HUDEP-2 (cell line): ENCODE measurements around the gene BLM.

ENCODE experiments used
- DNase-seq, 76 experiments: peaks; one replicate each; lab custom pipeline; 2025; ENCODE audit not compliant: unreplicated experiment in 76 of 76; lab: John Stamatoyannopoulos, UW

The BLM gene

DNA sequence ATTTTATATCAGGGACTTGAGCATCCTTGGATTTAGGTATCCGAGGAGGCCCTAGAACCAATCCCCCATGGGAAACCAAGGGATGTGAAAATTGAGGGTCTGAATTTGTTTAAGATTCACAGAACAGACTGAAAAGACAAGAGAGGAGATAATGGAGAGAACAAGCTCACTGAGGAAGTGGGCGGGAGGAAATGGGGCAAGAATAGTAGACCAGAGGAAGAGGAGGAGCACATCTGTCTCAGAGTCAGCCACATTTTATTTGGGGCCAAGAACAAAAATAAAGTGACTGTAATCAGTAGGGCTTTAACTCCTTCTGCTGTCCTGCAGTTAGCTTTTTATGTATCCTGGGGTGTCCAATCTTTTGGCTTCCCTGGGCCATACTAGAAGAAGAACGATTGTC, 63.8 kb downstream of the BLM start:
- DNase-seq: no peak

GRCh38 chr15:90782442-90782841, 65.3 kb downstream of the BLM start:
- DNase-seq: no peak

GRCh38 chr15:90787881-90788280, 70.7 kb downstream of the BLM start:
- peak in 1 of 76 experiments; percentile 4 for DNase-seq

DNA sequence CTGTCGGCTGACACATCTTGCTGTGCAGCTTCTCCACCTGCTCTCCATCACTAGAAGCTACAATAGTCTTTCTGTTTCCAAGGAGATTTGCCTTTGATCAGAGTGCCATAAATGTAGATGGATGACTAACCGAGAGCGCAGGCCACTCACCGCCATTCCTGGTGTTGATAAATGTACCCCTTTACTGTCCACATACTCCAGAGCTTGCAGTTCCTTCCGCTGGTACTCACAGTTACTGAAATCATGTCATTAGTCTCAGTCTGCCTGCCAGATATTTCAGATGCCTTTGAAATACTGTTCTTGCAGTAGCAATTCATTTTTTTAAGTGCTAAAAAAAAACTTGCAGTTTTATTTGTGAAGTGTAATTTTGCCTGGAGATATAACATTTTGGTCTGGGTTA, 72.3 kb downstream of the BLM start:
- DNase-seq: no peak

- no peak for DNase-seq
These were observed 72.9 kb downstream of the BLM start for GRCh38 chr15:90790057-90790456.

GRCh38 chr15:90790561-90790960, 73.4 kb downstream of the BLM start:
- DNase-seq: no peak

GRCh38 chr15:90794538-90794937, 77.4 kb downstream of the BLM start:
- no peak for DNase-seq

DNA sequence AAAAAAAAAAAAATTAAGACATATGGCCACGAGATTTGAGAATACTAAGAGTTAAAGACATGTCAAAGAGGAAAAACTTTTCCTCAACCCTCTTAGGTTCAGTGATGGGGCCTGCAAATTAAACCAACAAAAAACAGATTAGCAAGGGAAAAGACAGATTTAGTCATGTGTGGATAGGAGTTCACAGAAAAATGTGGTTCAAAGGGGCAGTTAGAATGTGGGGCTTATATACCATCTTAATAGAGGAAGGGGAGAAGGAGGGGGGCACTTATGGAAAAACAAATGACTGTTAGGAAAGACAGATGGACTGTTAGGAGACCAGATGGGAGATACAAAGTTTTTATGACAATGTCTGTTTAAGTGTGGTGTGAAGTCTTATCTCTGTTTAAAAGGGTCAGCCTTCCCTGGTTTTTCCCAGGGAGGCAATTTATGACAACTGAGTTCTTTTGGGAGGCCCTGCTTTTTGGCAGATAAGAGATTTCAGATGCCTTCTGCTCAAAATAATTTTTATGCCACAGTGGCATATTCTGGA, 82.6 kb downstream of the BLM start:
- no peak for DNase-seq

- DNase-seq: no peak
These were observed 84.7 kb downstream of the BLM start for GRCh38 chr15:90801803-90802202.

- DNase-seq: no peak
These were observed 90.1 kb downstream of the BLM start for GRCh38 chr15:90807074-90807785.

- no peak for DNase-seq
These were observed 90.6 kb downstream of the BLM start for GRCh38 chr15:90807786-90808086.

- no peak for DNase-seq
These were observed 91.5 kb downstream of the BLM start for GRCh38 chr15:90808517-90809235.

DNA sequence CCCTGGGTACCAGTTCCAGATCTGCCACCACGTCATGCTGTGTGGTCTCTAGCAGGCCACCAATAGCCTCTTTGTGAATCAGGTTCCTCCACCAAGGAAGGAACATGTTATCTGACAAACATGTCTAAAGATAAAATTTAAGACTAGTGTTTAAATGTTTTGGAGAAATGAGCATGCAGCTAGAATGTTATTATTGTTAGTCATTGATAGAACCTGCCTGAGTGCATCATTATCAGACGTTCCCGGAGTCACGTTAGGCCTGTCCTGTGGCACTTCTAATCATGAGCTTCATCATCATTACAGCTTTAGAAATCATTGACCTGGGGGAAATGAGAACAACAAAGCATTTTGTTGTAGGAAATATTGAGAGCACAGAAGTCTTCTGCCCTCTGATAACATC, 92.4 kb downstream of the BLM start:
- DNase-seq: no peak

GRCh38 chr15:90810354-90810753, 93.2 kb downstream of the BLM start:
- DNase-seq: no peak

- no peak for DNase-seq
These were observed 95.2 kb downstream of the BLM start for GRCh38 chr15:90812171-90812957.

- no peak for DNase-seq
These were observed 95.8 kb downstream of the BLM start for GRCh38 chr15:90812958-90813265.

- no peak for DNase-seq
These were observed 96.6 kb downstream of the BLM start for GRCh38 chr15:90813796-90814190.

DNA sequence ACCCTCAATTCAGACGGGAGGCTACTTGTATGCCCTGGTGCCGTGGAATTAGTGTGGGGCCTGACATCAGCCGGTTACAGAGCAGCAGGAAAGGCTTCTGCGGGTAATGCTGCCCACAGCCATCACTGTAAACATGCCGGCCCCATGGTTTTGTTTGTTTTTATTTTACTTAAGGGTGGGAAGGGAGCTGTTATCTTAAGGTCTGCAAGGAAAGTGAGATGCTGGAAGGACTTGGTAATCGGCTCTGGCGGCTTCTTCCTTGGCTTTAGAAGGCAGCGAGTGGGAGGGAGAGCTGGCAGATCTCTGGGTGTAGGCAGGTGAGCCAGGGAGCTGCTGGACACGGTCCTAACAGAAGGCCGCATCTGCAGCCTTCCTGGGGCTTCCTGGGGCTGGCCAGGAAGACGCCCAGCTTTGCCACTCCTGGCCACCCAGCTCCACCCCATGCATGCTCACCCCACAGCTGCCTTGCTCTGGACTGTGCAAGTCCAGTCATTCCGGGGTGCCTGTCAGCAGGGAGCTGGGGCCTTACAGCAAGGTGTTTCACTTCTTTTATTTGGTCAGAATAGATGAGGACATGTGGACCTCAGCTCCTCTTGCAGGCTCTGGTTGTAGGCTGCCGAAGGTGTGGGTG, 97.2 kb downstream of the BLM start:
- DNase-seq: no peak

DNA sequence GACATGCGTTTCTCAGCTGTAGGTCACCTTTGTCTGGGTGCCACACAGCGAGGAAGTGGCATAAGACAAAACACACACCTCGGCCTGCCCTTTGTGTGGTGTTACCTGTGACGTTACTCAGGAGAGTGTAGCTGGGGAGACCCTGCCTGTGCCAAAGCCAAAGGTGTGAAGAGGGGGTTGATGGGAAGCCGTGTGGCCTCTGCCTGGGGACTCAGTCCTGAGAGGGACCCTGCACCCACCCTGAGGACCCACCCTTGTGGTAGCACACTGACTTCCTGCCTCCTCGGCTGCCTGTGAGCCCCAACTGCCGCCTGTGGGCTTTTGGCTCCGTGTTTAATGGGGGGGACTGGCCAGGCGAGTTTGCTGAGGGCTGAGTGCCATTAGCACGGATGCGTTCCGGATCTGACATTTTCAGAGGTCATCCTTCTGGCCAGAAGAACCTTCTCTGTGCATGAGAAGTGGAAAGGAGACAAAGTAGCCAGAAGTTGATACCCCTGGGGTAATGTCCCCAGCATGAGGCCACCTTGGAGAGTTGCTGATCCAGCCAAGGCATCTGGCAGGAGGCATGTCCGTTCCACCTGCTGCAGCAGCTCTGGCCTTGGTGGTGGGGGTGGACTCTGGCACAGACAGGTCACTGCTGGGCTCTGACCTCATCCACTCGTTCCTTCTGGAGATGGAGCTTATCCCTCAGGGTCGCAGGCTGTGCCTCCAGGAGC, 99.4 kb downstream of the BLM start:
- no peak for DNase-seq

DNA sequence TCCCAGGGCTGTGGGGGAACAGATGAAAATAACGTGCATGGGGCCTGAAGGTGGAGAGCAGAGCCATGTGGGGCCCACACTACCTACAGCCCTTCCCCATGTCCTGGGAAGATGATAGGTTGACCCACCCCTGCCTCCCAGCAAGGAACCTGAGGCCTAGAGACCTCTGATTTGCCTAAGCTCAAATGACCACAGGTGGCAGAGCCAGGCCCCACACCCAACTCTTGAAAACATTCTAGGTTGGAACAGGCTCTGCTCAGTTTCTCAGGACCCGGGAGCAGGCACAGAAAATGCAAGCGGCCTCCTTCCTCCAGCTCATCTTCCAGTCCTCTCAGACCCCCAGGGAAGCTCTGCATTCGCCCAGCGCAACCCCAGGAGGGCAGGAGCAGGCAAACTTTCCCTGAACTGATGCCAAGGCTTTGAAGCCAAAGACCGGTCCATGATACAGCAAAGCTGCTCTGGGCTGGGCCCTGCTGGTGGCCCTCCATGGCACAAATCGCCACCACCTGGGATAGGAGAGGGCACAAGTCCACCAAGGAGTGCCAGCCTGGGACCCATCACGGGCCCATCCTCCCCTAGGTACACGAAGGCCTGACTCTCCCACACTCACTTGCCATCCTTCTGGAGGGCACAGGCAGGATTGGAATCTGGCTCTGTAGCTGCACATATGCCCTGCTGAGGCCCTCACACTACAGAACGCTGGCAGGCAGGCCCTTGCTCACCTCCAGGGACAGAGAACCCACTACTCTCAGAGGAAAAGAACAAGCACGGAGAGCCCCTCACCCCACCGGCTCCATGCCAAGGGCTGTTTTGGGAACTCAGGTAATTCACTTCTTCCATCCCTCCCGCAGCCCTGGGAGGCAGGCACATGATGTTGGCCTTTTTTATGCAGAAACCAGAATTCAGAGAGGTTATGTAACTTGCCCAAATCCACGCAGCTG, 100.2 kb downstream of the BLM start:
- no peak for DNase-seq
